ENCODE measurements around the gene MYO9B.

The MYO9B gene

GRCh38 chr19:17075035-17075863 lies at the start of gene MYO9B, which contains the start of gene HAUS8:
Gene MYO9B (plus strand): TSS chr19:17075777. CDS start chr19:17101718, 25,941 bp downstream.
Gene HAUS8 (minus strand): TSS chr19:17075452. CDS start chr19:17075422, 30 bp downstream.
- peak; percentile 96 to 99 for DNase-seq (ENCODE audit: low read depth in 2 of 2)

GRCh38 chr19:17025991-17026658 lies 49.5 kb upstream of the MYO9B start:
- DNase-seq (ENCODE audit: low read depth in 2 of 2) = no peak

- no peak for DNase-seq (ENCODE audit: low read depth in 2 of 2)
Measured at GRCh38 chr19:17026706-17027534, 48.7 kb upstream of the MYO9B start, which contains the start of gene CPAMD8. Gene CPAMD8 (minus strand): TSS chr19:17026810. CDS start chr19:17026642, 168 bp downstream.

GRCh38 chr19:17027535-17027975 lies 48.0 kb upstream of the MYO9B start:
- DNase-seq (ENCODE audit: low read depth in 2 of 2) = no peak

- DNase-seq (ENCODE audit: low read depth in 2 of 2) = no peak
Measured at GRCh38 chr19:17031741-17032140, 43.8 kb upstream of the MYO9B start.

- no peak for DNase-seq (ENCODE audit: low read depth in 2 of 2)
Measured at GRCh38 chr19:17035842-17036424, 39.6 kb upstream of the MYO9B start.

GRCh38 chr19:17036640-17037039 lies 38.9 kb upstream of the MYO9B start:
- no peak for DNase-seq (ENCODE audit: low read depth in 2 of 2)

- no peak for DNase-seq (ENCODE audit: low read depth in 2 of 2)
Measured at GRCh38 chr19:17037184-17037583, 38.4 kb upstream of the MYO9B start.

GRCh38 chr19:17037966-17038500 lies 37.5 kb upstream of the MYO9B start:
- DNase-seq (ENCODE audit: low read depth in 2 of 2) = no peak

GRCh38 chr19:17041976-17042375 lies 33.6 kb upstream of the MYO9B start:
- no peak for DNase-seq (ENCODE audit: low read depth in 2 of 2)

GRCh38 chr19:17043744-17044143 lies 31.8 kb upstream of the MYO9B start:
- no peak for DNase-seq (ENCODE audit: low read depth in 2 of 2)

GRCh38 chr19:17045907-17046502 lies 29.6 kb upstream of the MYO9B start:
- DNase-seq (ENCODE audit: low read depth in 2 of 2) = no peak

GRCh38 chr19:17048885-17049453 lies 26.6 kb upstream of the MYO9B start:
- no peak for DNase-seq (ENCODE audit: low read depth in 2 of 2)

- DNase-seq (ENCODE audit: low read depth in 2 of 2) = no peak
Measured at GRCh38 chr19:17049711-17050280, 25.8 kb upstream of the MYO9B start.

GRCh38 chr19:17052439-17052838 lies 23.1 kb upstream of the MYO9B start:
- DNase-seq (ENCODE audit: low read depth in 2 of 2) = no peak

- DNase-seq (ENCODE audit: low read depth in 2 of 2) = no peak
Measured at GRCh38 chr19:17054746-17055145, 20.8 kb upstream of the MYO9B start.

- no peak for DNase-seq (ENCODE audit: low read depth in 2 of 2)
Measured at GRCh38 chr19:17055636-17056035, 19.9 kb upstream of the MYO9B start.

- DNase-seq (ENCODE audit: low read depth in 2 of 2) = no peak
Measured at GRCh38 chr19:17058236-17058635, 17.3 kb upstream of the MYO9B start.

GRCh38 chr19:17060802-17061201 lies 14.8 kb upstream of the MYO9B start:
- DNase-seq (ENCODE audit: low read depth in 2 of 2) = no peak

- DNase-seq (ENCODE audit: low read depth in 2 of 2) = no peak
Measured at GRCh38 chr19:17061205-17061604, 14.4 kb upstream of the MYO9B start.

All from stimulated activated CD8-positive, alpha-beta memory T cell treated with anti-CD3 and anti-CD28 coated beads, Interleukin-2, amount 100 ng/mL, for 48 hours (primary cell).